Measurements from ENCODE around the gene ITPKB.

Gene ITPKB

GRCh38 chr1:226590614-226591013 lies 148.5 kb downstream of the ITPKB start:
- no peak overlapping the region for H3K4me3 ChIP-seq (ENCODE audit: low read length)

GRCh38 chr1:226589008-226589733 lies 149.9 kb downstream of the ITPKB start:
- no peak overlapping the region for H3K4me3 ChIP-seq (ENCODE audit: low read length)

More at GRCh38 chr1:226590614-226591013, 148.5 kb downstream of the ITPKB start:
- TF ChIP-seq ZNF274 (IDR thresholded peaks at IDR 0.05; ENCODE audit: low read depth, low read length) = no peak

GRCh38 chr1:226588484-226588883 lies 150.6 kb downstream of the ITPKB start:
- no peak overlapping the region for H3K4me3 ChIP-seq (ENCODE audit: low read length)
- no peak for TF ChIP-seq ZNF274 (IDR thresholded peaks at IDR 0.05; ENCODE audit: low read depth, low read length)

More at GRCh38 chr1:226589008-226589733, 149.9 kb downstream of the ITPKB start:
- TF ChIP-seq ZNF274 (IDR thresholded peaks at IDR 0.05; ENCODE audit: low read depth, low read length) = no peak

- no peak overlapping the region for H3K4me3 ChIP-seq (ENCODE audit: low read length)
- no peak for TF ChIP-seq ZNF274 (IDR thresholded peaks at IDR 0.05; ENCODE audit: low read depth, low read length)
Observed at GRCh38 chr1:226586650-226587422, 152.2 kb downstream of the ITPKB start.

- no peak overlapping the region for H3K4me3 ChIP-seq (ENCODE audit: low read length)
- no peak for TF ChIP-seq ZNF274 (IDR thresholded peaks at IDR 0.05; ENCODE audit: low read depth, low read length)
Observed at GRCh38 chr1:226586116-226586515, 153.0 kb downstream of the ITPKB start.

- no peak for TF ChIP-seq ZNF274 (IDR thresholded peaks at IDR 0.05; ENCODE audit: low read depth, low read length)
- no peak overlapping the region for H3K4me3 ChIP-seq (ENCODE audit: low read length)
Observed at GRCh38 chr1:226584164-226584563, 154.9 kb downstream of the ITPKB start.

GRCh38 chr1:226582966-226583365 lies 156.1 kb downstream of the ITPKB start:
- TF ChIP-seq ZNF274 (IDR thresholded peaks at IDR 0.05; ENCODE audit: low read depth, low read length) = no peak

More at GRCh38 chr1:226582966-226583365, 156.1 kb downstream of the ITPKB start:
- no peak overlapping the region for H3K4me3 ChIP-seq (ENCODE audit: low read length)
